Ishikawa (cell line): ENCODE data around the gene PTPA.

Experiments
- CEBPB ChIP-seq: IDR thresholded peaks from 2 replicates; pipeline ENCODE4 v1.6.1; 2012
- CREB1 ChIP-seq: IDR thresholded peaks from 2 replicates; pipeline ENCODE4 v1.6.1; 2012; ENCODE audit warnings: low read depth
- EGR1 ChIP-seq: IDR thresholded peaks from 2 replicates; pipeline ENCODE4 v1.6.1; 2012
- EP300 ChIP-seq: IDR thresholded peaks from 2 replicates; pipeline ENCODE4 v1.6.1; 2012; ENCODE audit warnings: borderline replicate concordance
- FOXM1 ChIP-seq: IDR thresholded peaks from 2 replicates; pipeline ENCODE4 v1.6.1; 2012; ENCODE audit warnings: low read depth, borderline replicate concordance
- MAX ChIP-seq: IDR thresholded peaks from 2 replicates; pipeline ENCODE4 v1.6.1; 2012
- NFIC ChIP-seq: IDR thresholded peaks from 2 replicates; pipeline ENCODE4 v1.6.1; 2012
- RAD21 ChIP-seq: IDR thresholded peaks from 2 replicates; pipeline ENCODE4 v1.6.1; 2012; ENCODE audit warnings: low read depth
- TAF1 ChIP-seq: IDR thresholded peaks from 2 replicates; pipeline ENCODE4 v1.6.1; 2012; ENCODE audit warnings: low read depth, mild to moderate bottlenecking
- TCF12 ChIP-seq: IDR thresholded peaks from 2 replicates; pipeline ENCODE4 v1.6.1; 2012; ENCODE audit warnings: low read depth
- TEAD4 ChIP-seq: IDR thresholded peaks from 2 replicates; pipeline ENCODE4 v1.6.1; 2012
- YY1 ChIP-seq: IDR thresholded peaks from 2 replicates; pipeline ENCODE4 v1.6.1; 2012; ENCODE audit warnings: low read depth
- ZBTB7A ChIP-seq: IDR thresholded peaks from 2 replicates; pipeline ENCODE4 v1.6.1; 2012; ENCODE audit warnings: low read depth
- TF ChIP-seq, protein P1 (sequence below): IDR thresholded peaks from 2 replicates; pipeline ENCODE4 v1.6.1; 2012
- TF ChIP-seq, protein P2 (sequence below): IDR thresholded peaks from 2 replicates; pipeline ENCODE4 v1.6.1; 2012; ENCODE audit warnings: low read depth, mild to moderate bottlenecking

Gene PTPA

GRCh38 chr9:129111528-129112151 is 425 bp downstream of the PTPA start:
- no peak for TF ChIP-seq TCF12
- TF ChIP-seq YY1: peak; percentile 73
- peak; percentile 60 for TF ChIP-seq TAF1
- peak; percentile 9; the same call in 1 of the 2 replicates for TF ChIP-seq EGR1
- no peak for TF ChIP-seq TEAD4
- TF ChIP-seq, protein P1, sequence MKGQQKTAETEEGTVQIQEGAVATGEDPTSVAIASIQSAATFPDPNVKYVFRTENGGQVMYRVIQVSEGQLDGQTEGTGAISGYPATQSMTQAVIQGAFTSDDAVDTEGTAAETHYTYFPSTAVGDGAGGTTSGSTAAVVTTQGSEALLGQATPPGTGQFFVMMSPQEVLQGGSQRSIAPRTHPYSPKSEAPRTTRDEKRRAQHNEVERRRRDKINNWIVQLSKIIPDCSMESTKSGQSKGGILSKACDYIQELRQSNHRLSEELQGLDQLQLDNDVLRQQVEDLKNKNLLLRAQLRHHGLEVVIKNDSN: no peak
- no peak; the same call in 1 of the 2 replicates for TF ChIP-seq ZBTB7A
- no peak for TF ChIP-seq CREB1
- TF ChIP-seq, protein P2, sequence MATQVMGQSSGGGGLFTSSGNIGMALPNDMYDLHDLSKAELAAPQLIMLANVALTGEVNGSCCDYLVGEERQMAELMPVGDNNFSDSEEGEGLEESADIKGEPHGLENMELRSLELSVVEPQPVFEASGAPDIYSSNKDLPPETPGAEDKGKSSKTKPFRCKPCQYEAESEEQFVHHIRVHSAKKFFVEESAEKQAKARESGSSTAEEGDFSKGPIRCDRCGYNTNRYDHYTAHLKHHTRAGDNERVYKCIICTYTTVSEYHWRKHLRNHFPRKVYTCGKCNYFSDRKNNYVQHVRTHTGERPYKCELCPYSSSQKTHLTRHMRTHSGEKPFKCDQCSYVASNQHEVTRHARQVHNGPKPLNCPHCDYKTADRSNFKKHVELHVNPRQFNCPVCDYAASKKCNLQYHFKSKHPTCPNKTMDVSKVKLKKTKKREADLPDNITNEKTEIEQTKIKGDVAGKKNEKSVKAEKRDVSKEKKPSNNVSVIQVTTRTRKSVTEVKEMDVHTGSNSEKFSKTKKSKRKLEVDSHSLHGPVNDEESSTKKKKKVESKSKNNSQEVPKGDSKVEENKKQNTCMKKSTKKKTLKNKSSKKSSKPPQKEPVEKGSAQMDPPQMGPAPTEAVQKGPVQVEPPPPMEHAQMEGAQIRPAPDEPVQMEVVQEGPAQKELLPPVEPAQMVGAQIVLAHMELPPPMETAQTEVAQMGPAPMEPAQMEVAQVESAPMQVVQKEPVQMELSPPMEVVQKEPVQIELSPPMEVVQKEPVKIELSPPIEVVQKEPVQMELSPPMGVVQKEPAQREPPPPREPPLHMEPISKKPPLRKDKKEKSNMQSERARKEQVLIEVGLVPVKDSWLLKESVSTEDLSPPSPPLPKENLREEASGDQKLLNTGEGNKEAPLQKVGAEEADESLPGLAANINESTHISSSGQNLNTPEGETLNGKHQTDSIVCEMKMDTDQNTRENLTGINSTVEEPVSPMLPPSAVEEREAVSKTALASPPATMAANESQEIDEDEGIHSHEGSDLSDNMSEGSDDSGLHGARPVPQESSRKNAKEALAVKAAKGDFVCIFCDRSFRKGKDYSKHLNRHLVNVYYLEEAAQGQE: no peak
- no peak; the same call in 1 of the 2 replicates for TF ChIP-seq CEBPB
- no peak; the same call in 1 of the 2 replicates for TF ChIP-seq MAX

- TF ChIP-seq EGR1 (no peak), FOXM1 (no peak), CREB1 (no peak), RAD21 (no peak), ZBTB7A (no peak), TAF1 (no peak), MAX (no peak), CEBPB (no peak)
Observed at GRCh38 chr9:129113645-129114304, 2.6 kb downstream of the PTPA start.

DNA sequence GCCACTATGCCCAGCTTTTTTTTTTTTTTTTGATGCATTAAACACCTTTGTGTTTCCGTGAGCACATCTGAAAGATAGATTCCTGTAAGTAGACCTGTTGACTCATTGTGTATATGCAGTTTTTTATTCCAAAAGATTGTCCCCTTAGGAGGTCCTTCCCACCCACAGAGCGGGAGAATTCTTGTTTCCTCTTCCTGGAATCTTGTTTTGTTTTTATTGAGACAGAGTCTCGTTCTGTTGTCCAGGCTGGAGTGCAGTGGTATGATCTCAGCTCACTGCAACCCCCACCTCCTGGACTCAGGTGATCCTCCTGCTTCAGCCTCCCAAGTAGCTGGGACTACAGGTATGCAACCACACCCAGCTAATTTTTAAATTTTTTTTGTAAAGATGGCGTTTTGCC is 7.6 kb downstream of the PTPA start:
- TF ChIP-seq MAX: no peak
- no peak for TF ChIP-seq TEAD4
- peak; percentile 46; the same call in 1 of the 2 replicates for TF ChIP-seq NFIC
- TF ChIP-seq CREB1: no peak
- TF ChIP-seq EGR1: no peak
- TF ChIP-seq, protein P1: no peak
- TF ChIP-seq TAF1: no peak

GRCh38 chr9:129121483-129121882 is 10.3 kb downstream of the PTPA start:
- TF ChIP-seq EP300 (no peak), TEAD4 (no peak), CEBPB (no peak), ZBTB7A (no peak), MAX (no peak), TCF12 (no peak), EGR1 (no peak), YY1 (no peak), TAF1 (no peak), FOXM1 (no peak)
- TF ChIP-seq, protein P2: no peak

DNA sequence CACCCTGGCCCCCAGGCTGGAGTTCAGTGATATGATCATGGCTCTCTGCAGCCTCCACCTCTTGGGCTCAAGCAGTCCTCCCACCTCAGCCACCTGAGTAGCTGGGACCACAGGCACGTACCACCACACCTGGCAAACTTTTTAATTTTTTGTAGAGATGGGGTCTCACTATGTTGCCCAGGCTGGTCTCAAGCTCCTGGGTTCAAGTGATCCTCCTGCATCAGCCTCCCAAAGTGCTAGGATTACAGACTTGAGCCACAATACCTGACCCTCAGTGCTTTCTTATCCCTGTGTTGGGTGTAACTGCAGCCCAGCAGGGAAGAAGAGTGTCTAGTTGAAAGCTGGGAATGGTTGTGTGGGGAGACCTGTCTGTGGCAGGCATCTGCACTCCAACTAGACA is 10.9 kb downstream of the PTPA start:
- no peak for TF ChIP-seq CREB1
- no peak for TF ChIP-seq YY1
- TF ChIP-seq TCF12: no peak
- TF ChIP-seq CEBPB: no peak
- TF ChIP-seq TEAD4: no peak
- no peak for TF ChIP-seq EP300
- no peak for TF ChIP-seq TAF1
- TF ChIP-seq EGR1: no peak
- TF ChIP-seq, protein P2: no peak
- no peak for TF ChIP-seq MAX
- TF ChIP-seq ZBTB7A: no peak
